ENCODE data around the gene LRRC32. TPM values are rescaled to one million over a fixed set of nuclear protein-coding genes. Genes with fewer than 3 reads are reported as not detected.
A peak's percentile ranks its signal among the peaks of the same experiment; 100 is the strongest.

LRRC32 gene
- total and polyA plus RNA-seq, 2 of the 4 experiments (the other 2 are of a cell fraction) = 5.2 to 13.7 TPM

DNA sequence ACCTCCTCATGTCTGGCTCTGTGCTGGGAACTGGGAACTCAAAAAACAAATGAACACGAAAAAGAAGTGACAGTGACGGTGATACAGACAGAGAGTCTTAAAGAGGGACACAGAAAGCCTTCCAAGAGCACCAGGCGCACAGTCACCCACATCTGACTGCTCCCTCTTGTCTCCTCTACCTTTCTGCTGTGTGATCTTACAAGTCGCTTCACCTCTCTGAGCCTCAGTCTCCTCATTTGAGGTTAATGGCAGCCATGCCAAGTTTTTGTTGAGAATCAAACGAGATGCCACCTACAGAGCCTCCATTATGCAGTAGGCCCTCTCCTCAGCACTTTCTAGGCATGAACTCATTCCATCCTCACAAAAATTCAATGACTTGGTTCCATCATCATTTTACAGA, 3.7 kb downstream of the LRRC32 start:
- no peak overlapping the region for H3K23ac ChIP-seq (ENCODE audit: low read depth, low read length)
- ATAC-seq (ENCODE audit: low read depth) = no peak
- peaks cover 2% of the 10 kb centered on the region; the same call in 1 of the 2 replicates for H3K36me3 ChIP-seq (ENCODE audit: control insufficient read depth, insufficient read depth, low read length)
- H2BK20ac ChIP-seq (ENCODE audit: low read depth, low read length) = no peak overlapping the region
- peaks cover 10% of the 10 kb centered on the region for H3K4me1 ChIP-seq (ENCODE audit: control insufficient read depth, insufficient read depth, low read length)
- H3K18ac ChIP-seq (ENCODE audit: low read depth, low read length) = no peak overlapping the region
- H3K14ac ChIP-seq (replicated peaks; ENCODE audit: low read depth, low read length) = 0 out of 2 replicates have a peak overlapping the region, but pooled peaks have one; percentile 10
- no peaks in the 10 kb centered on the region for H3K79me1 ChIP-seq (ENCODE audit: low read depth in 1 of 2, low read length in 2 of 2)
- no peak for DNase-seq
- in situ Hi-C loops (cut with MboI; ENCODE audit: low sequenced_read_pairs) (no loop called here), dilution Hi-C loops (cut with HindIII; ENCODE audit: low sequenced_read_pairs, unreplicated experiment) (no loop called here), intact Hi-C loops (cut with micrococcal nuclease) (no loop called here)
- H2AFZ ChIP-seq (replicated peaks; ENCODE audit: low read length, poor library complexity) = peak overlapping the region; percentile 67
- H2AK5ac ChIP-seq (ENCODE audit: low read depth, low read length) = peak overlapping the region; percentile 10
- H4K20me1 ChIP-seq (ENCODE audit: insufficient read depth, low read length) = no peaks in the 10 kb centered on the region
- H2BK120ac ChIP-seq (ENCODE audit: low read depth, low read length) = no peak overlapping the region
- ChIA-PET CTCF (no interaction called here), POLR2A (ENCODE audit: unreplicated experiment) (no interaction called here)
- no peak overlapping the region for H4K5ac ChIP-seq (ENCODE audit: low read depth, low read length)
- no peak overlapping the region for H3K4me3 ChIP-seq (ENCODE audit: insufficient read depth, low read depth, low read length)
- H3K9me1 ChIP-seq (ENCODE audit: insufficient read depth, low read length) = no peaks in the 10 kb centered on the region
- no TSS peak for BruUV-seq (replicated peaks)
- no peak overlapping the region for H3K56ac ChIP-seq (ENCODE audit: extremely low read depth, insufficient read depth, low read length)
- no peak overlapping the region for H3K9ac ChIP-seq (ENCODE audit: low read depth, low read length)
- no peak overlapping the region for H4K91ac ChIP-seq (ENCODE audit: insufficient read depth, low read depth, low read length)
- no peak for TF ChIP-seq MAZ (IDR thresholded peaks at IDR 0.05; ENCODE audit: borderline replicate concordance, low read depth, low read length)
- H4K8ac ChIP-seq (ENCODE audit: low read depth in 2 of 2, low read length in 2 of 2) = peak overlapping the region in 1 of 2 experiments; percentile 19; a peak in 2 of 4 replicates
- no peak overlapping the region for H2BK15ac ChIP-seq (ENCODE audit: low read depth, low read length)
- H3K9me3 ChIP-seq (ENCODE audit: control insufficient read depth, insufficient read depth, low read length) = no peaks in the 10 kb centered on the region
- WGBS, 2 experiments (ENCODE audit: extremely low coverage in 2 of 2, insufficient read length in 1 of 2) = 95% methylated on average over 4 of the region's 5 CpGs; no CpG with 5 or more reads in 1 of the 2 experiments
- H3K4ac ChIP-seq (ENCODE audit: low read depth, low read length) = no peak overlapping the region
- 0 out of 2 replicates have a peak, but pooled peaks cover 3% of the 10 kb centered on the region for H3K27me3 ChIP-seq (ENCODE audit: control insufficient read depth, insufficient read depth, low read length)
- H3K4me2 ChIP-seq (ENCODE audit: low read depth, low read length) = no peak overlapping the region
- no peak overlapping the region for H2AK9ac ChIP-seq (replicated peaks; ENCODE audit: low read depth, low read length, poor library complexity)
- H2BK5ac ChIP-seq (ENCODE audit: low read depth, low read length, poor library complexity, severe bottlenecking) = no peak overlapping the region
- no peak overlapping the region for H3K27ac ChIP-seq (ENCODE audit: insufficient read depth, low read length)

Measured in IMR-90 (cell line).